Right renal pelvis (tissue), 4 donors: ENCODE data around the gene SESN1. TPM values are rescaled to one million over a fixed set of nuclear protein-coding genes. Genes with fewer than 3 reads are reported as not detected.
A peak's percentile ranks its signal among the peaks of the same experiment; 100 is the strongest.
"Not testable (repeated sequence)": the region's sequence is repeated elsewhere in the genome, so short reads cannot be mapped to it uniquely, and the experiment has no call there.

ENCODE experiments used
- DNase-seq, 4 donors: peaks; one replicate each; pipeline ENCODE4 v3.0.0-alpha.2; 2013; ENCODE audit warnings: low read depth in 4 of 4, low spot score in 3 of 4, missing footprints in 1 of 4
- polyA plus RNA-seq, 4 donors: library from polyadenylated mRNA; unstranded; fragments of 120-200 nt; gene quantifications; one replicate each; pipeline ENCODE4 v1.2.1, GENCODE V29; 2013; ENCODE audit not compliant: insufficient read length in 4 of 4

The SESN1 gene
- polyA plus RNA-seq, 4 donors, result 23.3 to 30.6 (median 26.3) TPM

DNA sequence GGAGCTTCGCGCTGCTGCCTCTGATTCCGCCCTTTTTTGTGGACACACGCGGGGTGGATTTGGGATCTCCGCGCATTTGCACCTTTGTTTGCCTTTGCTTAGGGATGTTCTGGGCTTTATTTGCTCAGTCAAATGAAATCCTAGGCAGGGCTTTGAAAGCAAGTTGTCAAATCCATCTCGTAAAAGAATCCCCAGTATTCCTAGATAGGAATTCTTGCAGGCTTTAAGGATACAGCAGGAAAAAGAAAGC is 1.1 kb upstream of the SESN1 start:
- DNase-seq, result no peak

DNA sequence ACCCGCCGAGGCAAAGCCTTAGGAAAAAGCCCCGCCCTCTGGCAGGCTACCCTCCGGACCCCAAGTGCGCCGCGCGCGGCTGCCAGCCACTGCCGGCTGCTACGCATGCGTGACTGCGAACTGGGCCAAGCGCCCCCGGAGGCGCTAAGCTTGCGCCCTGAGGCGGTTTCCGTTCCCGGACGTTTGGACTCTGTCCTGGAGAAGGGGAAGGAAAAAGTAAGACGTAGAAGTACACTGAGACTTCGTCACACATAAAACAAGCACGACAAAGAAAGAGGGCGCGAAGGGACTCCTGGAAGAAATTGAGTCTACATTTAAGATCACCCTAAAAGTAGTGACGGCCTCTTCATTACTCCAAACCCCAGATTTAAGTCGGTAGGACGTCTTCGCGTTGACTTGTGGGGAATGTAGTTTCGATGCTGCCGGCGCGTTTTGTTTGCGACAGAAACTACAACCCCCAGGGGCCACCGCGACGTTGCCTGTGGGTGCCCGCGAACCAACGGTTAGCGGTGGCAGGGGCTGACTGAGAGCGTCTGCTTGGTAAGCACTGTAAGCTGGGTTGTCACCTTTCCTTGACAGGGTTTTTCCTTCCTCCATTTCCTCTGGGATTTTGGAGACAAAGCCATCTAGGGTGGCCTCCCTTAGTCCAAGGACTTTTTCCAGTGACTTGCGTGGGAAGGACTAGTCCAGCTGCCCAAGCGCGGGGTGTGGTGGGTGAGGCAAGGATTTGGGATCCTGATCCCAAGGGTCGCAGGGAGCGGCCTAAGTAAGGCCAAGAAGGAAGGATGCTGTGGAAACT is 589 bp upstream of the SESN1 start, which contains the start of gene CEP57L1:
CEP57L1 (plus strand) TSS at position 472 of the 799 bp plus-strand sequence. CDS start 49,715 bp downstream, outside the sequence.
- peak; percentile 93 to 98 (median 94) for DNase-seq

DNA sequence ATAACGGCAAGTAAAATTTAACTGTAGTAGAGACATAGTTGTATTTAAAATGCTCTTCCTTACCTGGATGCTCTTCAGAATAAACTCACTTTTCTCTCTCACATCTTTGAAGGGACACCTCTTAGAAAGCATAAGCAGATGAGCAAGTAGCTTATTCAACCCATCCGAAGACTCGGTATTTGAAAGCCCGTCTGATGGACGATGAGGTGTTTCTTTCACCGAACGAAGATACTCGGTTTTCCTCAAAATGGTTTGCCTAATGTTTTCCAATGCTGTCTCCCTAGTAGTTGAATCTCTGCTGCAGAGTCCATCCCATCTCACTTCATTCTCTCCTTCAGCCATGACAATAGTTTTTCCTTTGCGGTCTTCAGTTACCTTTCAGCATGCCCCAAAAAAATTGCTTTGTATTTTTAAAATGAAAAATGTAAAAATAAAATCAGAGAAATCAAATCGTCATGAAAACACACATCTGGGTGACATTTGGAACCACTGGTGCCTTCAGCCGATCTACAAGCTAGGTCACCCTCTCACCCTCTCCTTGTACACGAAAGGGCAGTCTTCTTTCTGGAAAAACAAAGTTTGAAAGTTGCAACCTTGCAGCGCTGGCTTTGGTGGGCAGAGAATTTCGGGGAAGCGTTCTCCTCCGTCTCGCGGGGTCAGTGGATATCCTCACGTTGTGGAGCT is 772 bp downstream of the SESN1 start:
- DNase-seq, result no peak

DNA sequence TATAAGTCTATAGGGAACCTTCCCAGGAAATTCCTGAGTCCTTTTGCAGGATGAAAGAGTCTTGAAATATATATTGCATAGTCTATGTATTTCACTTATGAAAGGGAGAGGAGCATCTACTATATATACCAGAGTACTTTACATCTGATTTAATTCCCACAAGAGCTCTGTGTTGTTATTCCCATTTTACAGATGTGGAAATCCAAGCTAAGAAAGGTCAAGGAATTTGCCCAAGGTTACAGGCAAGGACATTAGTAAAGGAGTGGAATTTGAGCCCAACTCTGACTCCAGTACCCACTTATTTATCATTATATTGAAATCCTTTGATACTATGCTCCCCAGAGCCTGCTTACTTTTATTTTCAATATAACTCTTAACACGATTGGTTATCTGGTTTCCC is 2.6 kb downstream of the SESN1 start:
- DNase-seq, result no peak

DNA sequence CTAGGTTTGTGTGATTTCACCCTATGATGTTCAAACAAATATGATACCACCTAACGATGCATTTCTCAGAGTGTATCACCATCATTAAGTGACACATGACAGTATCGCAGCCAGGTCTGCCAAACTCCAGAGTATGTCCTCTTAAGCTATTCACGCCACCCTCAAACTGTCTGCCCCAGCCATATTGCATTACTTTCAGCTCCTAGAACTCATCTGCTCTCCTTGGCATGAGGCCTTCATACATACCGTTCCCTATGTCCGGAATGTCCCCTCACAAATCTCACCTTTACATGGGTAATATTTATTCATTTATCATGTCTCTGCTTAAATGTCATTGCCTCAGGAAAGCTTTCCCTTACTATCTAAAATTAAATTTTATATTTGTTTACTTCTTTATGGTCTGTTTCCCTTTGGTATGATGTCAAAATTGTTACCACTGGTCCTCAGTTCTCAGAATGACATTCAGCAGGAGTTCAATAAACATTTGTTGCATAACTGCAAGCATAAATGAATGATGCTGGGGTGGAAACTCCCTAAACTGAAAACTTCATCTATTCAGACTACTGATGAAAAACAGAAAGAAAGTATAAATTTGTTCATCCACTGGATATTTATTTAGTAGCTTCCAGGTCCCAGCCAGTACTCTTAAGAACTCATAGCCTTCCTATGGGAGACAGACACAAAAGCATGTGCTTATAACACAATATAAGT is 3.2 kb downstream of the SESN1 start:
- DNase-seq, result no peak

DNA sequence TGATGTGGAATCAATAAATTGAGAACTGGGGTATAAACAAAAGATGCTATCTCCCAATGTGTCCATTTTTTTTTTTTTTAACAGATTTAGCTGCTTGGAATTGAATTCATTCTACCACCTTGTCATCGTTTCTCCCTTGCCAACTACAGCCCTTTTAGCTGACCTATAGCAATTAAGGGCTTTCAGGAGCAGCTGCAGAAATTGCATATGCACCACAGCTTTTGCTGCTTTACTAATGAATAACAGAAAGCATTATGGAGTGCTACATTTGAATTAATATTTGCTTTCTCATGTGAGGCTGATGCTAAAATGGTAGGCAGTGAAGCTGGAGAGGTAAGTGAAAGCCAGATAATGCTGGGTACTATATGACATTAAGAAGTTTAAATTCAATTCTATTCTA is 5.7 kb downstream of the SESN1 start:
- no peak for DNase-seq

DNA sequence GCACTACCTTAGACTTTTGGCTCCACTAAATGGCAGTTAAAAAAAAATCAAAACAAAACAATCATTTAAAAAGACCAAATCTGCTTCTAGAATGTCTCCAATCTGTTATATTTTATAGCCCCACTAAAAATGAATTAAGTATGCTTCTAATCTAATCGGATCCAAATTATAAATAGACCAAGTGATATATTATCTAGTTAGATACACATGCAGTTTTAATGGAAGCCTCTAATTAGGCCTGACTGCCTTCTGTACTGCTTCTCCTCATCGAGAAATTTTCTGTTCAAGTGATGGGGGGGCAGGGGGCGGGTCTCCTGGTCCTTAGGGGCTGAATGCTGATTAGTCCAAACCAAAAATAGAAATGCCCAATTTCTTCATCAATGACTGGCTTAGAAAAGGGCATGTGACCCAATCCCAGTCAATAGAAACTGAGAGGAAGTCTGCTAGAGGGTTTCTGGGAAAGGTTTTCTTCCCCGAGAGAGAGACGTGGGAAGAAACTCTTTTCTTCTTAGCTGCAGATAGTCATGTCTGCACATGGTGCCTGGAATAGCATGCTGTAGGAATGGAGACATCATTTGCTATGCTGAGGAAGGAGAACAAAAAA is 6.9 kb downstream of the SESN1 start:
- no peak for DNase-seq

DNA sequence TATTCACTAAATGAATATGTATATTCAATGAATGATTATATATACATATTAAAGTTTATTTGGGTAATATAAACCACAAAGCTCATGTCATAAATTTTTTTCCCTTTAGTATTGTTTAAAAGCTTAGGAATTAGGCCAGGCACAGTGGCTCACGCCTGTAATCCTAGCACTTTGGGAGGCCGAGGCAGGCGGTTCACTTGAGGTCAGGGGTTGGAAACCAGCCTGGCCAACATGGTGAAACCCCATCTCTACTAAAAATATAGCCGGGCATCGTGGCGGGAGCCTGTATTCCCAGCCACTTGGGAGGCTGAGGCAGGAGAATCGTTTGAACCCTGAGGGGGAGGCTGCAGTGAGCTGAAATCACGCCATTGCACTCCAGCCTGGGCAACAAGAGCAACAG is 10.5 kb downstream of the SESN1 start:
- DNase-seq, result not testable (repeated sequence)

DNA sequence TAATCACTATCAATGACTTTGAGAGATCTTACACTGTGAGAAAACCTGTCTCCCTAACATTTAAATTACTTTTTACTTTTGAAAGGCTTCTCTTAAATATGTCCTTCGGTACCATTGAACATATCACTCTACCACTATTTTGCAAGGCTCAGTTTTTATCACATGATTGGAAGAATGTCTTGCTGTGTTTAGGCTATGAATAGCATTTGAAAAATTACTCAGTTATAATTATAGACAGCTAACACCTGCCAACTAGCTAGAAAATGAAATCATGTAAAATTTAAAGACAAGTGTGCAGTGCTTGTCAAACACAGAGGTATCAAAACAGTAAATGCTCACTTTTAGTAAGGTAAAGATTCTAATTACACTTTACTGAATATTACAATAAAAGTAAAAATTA is 11.0 kb downstream of the SESN1 start:
- no peak for DNase-seq

DNA sequence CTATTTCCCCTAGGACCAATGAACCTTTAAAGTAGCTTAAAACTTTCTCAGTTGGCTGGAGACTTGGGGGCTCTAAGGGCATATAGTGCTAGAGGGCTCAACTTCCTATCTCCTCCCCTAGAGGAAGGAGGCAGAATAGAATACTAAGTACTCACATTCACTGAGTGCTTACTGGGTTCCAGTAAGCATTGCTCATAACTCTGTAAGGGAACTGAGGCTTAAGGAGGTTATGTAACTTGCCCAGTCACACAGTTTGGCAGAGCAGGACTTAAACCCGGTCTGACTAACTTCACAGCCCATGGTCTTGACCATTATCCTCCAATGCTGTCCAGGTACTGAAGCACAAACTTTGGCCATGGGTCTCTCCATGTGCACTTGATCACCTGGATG is 12.5 kb downstream of the SESN1 start:
- no peak for DNase-seq

DNA sequence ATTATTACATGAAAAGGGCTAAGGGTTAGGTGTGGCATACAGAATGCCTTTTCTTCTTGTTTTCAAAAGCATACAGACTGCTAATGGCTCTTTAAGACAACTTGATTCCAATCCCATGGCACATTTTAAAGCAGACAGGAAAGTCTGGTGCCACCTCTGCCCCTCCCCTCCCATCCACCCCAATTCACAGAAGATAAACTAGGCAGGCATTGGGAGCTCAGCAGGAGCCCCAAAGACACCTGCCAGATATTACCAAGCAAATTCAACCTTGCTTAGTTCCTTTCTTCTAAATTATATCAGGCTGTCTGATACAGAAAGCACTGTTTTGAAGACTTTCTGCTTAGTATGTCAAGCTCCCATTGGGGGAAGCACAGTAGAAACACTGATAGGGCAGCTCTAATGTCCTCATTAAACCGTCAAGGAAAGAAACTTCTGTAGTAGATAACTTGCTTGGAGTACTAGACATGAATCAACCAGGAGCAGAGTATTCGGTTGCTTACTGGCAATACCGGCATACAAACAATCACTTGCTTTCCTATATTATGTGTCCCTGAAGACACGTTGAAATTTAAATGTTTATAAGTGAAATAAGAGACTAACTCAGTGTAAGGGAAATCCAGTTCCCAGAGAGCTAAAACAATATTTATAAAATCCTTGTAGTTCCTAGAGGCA is 13.0 kb downstream of the SESN1 start:
- no peak for DNase-seq

DNA sequence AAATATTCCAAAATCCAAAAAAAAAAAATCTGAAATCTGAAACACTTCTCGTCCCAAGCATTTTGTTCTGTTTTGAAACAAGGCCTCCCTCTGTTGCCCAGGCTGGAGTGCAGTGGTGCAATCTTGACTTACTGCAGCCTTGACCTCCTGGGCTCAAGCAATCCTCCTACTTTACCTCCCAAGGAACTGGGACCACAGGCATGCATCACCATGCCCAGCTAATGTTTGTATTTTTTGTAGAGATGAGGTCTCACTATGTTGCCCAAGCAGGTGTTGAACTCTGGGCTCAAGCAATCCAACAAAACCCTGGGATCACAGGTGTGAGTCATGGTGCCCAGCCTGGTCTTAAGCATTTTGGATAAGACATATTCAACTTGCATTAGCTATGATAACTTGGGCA is 13.6 kb downstream of the SESN1 start:
- DNase-seq, result no peak

DNA sequence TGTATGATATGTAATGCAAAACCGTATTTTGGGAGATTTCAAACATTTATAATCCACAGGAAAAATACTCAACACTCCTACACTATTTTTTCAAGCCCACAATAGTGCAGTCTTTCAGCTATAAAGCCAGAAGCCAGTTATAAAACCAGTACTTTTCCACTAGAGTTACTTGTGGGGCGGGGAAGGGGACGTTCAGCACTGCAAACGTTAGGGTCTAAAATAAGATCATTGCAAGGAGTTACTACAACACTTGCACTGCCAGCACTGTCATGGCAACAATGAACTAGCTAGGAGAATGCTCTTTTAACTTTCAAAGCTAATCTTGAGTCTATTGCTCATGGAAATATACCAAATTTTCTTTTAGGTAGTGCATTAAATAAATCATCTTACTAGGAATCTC is 14.7 kb downstream of the SESN1 start:
- no peak for DNase-seq

DNA sequence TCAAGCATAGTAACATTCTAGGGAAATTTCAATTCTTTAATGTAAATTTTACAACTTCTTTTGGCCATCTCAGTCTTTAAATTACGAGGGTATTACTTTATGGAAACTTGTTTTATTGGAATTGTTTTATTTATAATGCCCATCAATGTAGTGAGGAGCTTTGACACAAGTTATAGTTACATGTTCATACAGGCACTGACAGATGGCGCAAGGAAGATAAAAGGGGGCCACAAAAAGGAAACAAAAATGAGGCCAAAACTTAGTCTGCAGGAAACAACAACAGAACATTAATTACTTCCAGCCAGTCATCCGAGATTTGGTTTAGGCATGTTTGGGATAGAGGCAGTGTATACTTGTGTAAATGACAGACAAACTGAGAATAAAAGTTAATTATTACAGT is 18.3 kb downstream of the SESN1 start:
- no peak for DNase-seq

DNA sequence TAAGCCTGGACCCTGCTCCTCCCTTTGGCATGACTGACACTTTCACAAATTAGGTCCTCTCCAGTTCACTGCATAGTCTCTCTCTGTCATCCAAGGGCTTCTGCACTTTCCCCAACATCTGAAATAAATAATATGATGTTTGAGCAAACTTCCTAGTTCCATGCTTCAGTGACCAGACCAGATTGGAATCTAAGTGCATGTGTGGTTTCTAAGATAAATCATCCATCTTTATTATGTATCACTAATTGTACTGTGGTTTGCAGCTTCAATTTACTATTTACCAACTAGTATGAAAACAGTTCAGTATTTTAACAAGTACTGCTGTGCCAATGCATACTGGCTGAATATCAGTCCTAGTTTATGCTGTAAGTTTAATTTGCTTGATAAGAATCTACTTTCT is 18.7 kb downstream of the SESN1 start:
- DNase-seq, result no peak

DNA sequence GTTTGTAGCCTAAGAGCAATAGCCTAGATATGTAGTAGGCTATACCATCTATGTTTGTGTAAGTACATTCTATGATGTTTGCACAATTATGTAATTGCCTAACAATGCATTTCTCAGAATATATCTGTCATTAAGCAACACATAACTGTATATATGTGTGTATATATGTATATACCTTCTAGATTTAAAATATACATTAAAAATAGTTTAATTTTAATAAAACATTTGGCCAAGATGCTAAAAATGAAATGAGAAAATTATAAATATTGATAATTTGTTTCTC is 20.6 kb downstream of the SESN1 start:
- DNase-seq, result no peak

DNA sequence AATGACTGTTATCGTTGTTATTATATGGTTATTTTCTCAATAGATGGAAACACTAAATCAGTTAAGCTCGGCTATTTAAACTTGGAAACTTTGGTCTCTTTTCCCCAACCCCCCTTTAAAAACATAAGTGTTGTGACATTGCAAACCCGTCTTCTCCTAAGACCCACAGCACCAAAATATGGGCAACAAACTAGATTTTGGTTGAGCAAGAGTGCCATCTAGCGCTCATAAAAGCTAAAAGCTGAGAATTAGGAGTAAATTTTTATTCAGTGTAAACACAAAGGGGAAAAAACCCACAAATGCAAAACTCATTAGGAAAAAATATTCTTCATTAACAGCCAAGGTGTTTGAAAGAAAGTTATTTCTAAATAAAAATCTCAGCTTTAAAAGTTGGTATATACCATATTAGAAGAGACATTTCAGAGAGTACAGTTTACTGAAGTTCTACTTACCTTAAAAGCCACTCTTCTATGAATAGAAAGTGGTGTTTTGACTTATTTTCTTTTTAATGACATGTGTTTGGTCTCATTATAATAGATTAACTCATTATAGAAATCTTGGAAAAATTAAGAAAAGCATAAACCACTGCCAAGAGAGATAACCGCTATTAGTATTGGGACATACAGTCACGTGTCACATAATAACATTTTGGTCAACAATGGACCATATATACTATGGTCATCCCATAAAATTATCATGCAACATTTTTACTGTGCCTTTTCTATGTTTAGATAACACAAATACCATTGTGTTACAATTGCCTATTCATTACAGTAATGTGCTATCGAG is 21.1 kb downstream of the SESN1 start:
- DNase-seq, result peak in 2 of 4 donors; percentile 56 to 58

DNA sequence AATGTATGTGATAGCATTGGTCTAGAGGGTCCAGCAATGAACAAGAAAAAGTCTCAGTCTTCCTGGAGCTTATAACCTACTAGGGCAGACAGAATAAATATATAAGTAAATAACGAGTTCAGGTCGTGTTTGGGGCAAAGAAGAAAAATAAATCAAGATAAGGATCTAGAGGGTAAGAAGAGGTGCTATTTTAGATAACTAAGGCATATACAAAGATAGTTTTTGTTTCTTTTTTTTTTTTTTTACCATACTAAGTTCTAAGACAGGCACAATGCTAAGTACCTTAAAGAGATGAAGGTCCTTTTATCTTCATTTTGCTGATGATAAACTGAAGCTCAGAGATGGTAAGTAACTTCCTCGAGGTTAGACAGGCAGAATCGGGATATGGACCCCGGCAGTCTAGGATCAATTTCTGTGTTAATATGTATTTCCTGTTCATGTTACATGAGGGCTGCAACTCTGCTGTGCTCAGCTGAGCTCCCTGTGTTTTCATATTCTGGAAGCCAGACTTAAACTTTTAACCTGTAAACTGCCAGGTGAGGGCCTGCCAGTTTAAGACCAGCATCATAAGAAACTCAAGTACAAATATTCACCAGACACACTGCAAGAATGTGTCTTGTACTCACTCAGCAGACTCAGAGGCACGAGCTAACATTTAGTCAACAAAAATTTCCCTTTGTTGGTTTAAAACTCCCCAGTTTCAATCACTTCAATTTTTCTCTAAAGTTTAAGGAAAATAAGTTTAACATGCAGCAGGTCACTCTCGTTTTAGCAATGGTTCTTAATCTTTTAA is 23.3 kb downstream of the SESN1 start:
- DNase-seq, result no peak

DNA sequence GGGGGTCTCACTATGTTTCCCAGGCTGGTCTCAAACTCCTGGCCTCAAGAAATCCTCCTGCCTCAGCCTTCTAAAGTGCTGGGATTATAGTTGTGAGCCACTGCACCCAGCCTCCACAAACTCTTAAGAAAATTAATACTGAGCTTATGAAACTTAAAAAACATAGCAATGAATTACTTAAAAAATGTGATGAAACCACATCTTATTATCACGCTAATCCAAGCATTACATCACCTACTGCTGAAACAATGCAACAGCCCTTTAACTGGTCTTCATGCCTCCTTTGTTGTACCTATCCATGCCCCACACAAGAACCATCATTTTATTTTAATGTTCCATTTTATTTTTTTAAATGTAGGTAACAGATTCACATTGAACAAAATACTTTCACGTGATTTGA is 24.9 kb downstream of the SESN1 start:
- DNase-seq, result no peak
